CD4-positive, alpha-beta T cell treated with Interleukin-21 for 1 hour (primary cell): Measurements from ENCODE around the gene CSMD2.

ENCODE experiments used
- DNase-seq: peaks from one replicate; pipeline ENCODE4 v3.0.0-alpha.2; 2020

The CSMD2 gene

DNA sequence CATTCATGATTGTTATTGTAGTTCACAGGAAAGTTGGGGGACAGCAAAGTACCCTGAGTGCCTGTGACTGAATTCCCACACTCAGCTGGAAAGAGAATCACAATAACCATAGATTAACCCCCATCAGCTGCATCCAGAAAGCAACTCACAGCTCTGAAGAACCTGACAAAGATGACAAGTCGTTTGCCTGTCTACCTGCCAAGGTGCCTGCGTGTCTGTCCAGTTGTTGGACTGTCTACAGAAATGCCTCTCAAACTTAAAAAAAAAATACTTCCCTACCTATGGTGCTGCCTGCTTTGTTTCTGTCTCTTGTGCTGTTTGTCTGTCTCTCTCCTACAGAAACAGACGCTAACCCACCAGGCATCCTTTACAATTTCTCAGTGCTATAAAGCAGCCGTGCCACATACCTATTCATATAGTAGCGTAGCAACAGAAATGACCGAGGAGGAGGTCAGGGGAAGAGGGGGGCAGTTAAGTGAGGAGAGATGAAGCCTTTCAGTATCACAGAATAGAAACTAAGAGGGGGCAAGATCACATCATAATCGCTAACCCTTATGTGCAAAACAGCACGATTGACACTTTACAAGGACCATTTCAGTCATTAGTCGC is 455.8 kb downstream of the CSMD2 start:
- DNase-seq = no peak

DNA sequence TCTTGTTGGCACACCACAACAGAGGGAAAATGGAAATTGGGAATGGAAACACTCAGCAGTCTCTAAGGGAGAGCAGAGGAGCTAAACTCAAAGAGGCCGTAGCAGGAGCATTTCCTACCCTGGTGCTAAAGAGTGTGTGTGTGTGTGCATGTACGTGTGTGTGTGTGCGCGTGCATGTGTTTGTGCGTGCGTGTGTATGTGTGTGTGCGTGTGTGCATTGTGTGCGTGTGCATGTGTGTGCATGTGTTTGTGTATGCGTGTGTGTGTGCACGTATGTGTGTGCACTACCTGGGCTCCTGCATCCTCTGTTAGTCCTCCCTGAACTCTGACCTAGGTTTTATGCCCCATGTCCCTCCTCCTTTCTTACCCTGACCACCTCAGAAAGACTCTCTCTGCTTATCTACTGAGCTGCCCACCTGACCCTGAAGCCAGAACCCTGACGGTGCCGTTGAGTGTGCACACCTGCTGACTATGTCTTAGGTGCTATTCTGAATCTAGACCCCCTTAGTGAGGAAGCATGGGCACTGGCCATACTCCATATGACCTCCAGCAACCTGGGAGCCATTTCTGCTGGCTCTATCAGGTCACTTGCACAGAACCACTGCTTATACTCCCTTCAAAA is 458.3 kb downstream of the CSMD2 start:
- DNase-seq = no peak

DNA sequence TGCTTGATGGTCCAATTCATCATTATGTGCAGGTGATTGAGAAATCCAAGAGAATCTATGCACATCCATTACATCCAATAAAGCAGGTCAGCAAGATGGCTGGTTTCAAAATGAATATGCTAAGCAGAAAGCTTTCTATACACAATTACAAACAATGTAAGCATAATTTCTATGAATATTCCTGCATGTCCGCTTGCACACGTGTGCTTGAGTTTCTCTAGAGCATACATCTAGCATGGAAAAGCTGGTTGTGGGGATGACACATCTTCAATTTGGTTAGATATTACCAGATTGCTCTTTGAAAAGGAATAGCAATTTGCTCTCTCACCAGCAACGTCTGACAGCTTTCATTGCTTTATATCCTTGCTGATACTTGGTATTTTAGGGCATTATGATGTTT is 461.6 kb downstream of the CSMD2 start:
- no peak for DNase-seq

DNA sequence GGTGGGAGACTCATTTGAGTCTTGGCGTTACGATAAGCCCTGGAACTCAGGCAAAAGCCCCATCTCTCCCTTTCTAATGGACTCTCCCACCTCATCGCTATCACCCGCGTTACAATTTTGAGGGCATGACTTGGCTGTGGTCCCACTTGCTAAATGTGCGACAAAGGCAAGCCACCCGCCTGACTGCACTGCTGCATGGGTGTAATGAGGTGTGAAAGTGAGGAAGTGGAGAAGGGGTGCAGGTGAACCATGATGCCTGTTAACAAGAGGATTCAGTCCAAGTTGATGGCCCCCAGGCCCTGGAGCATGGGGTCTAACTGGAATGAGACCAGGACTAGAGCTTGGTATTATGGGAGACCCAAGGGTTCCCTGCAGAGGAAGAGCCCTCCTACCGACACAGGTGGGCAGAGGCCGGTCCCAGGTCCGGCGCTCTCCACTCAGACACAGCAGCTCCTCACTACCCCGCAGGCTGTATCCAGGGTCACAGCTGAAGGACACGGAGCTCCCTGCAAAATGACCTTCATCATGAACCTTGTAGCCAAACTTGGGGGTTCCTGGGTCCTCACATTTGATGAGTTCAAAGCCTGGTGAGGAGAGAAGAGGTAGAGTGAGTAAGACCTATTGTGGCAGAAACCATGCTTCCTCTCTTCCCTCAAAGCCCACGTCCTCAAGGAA is 466.5 kb downstream of the CSMD2 start:
- DNase-seq = no peak

DNA sequence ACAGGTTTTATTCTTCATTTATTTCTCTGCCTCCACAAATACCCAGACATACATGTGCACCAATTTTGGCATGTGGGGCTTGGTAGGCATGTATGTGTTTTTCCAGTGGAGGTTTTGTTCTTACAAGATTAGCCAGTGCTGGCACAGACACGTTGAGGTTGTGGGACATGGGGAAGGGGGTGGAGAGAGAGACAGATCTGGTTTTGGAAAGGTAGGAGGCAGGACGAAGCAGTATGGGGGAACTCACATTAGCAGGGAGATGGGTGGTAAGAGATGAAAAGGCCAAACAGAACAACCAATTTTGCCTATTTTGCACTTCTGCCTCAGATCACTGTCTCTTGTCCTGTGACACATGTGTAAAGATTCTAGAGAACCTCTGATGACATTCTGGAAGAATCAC is 467.2 kb downstream of the CSMD2 start:
- no peak for DNase-seq

DNA sequence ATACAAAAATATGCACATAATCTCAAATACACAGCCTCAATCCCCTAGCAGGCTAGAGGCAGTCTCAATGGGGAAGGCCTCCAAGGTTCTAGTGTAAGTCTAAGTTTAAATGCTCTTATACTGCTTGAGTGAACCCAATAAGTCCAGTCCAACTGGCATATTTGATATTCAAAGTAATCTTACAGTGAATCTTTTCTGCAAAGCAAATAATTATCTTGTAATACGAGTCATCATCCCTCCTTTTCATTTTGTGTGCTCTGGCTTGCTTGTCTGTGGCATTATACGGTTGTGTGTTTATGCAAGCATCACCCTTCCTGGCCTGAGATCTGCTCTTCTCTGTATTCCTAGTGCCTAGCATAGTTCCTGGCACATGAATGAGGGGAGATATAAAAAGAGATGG is 468.1 kb downstream of the CSMD2 start:
- no peak for DNase-seq

DNA sequence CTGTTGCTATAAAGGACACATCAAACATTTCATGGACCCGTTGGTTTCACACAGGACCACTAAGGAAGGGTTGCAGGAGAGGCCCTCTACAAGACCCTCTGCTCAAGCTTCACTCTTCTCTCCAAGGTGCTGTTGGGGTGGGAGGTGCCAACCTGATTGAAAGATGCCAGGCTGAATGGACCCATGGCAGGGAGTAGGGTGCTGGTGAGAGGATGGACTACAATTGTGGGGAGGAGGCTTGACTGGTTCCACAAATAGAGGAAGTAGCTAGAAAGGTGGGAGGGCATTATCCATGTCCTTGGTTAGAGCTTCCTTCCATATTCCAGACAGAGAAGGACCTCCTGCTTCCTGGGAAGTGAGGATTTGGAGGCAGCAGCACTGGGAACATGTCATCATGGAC is 468.7 kb downstream of the CSMD2 start:
- no peak for DNase-seq

DNA sequence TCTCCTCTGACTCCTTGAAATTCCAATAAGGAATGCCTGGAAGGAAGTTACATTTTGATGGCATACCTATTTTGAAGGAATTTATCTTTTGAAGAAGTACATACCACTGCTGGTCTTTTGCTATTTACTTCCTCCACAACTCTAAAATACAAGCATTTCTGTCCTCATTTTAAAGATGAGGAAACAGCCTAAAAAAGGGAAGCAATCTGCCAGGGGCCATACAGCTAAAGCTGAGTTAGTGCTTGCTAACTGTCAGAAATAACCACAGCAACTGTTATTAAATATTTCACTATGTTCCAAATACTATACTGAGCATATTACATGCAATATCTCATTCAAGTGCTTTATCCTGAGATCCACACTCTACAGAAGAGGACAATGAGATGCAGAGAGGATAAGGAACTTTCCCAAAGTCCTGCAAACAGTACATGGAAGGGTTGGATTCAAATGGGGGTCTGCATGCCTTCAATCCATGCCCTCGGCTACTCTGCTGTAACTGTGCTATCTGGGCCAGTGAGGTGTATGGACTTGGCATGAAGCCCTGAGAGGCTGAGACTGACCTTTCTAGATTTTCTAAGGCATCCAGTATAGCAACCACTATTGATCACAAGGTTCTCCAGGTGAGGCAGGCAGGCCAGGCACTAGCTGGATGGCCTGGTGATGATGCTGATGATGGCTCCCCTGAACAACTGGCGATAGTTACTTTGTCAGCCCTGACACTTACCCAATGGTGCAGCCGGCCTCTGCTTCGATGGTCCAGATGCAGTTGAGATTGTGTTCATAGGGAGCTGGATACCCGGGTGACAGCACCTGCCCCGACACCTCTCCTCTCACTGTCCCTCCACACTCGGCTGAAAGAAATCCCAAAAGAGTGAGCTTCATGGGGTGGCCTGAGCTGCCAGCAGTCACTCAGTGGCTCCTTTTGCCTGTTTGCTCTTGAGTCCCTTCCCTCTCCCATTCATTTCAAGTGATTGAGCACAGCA is 472.5 kb downstream of the CSMD2 start:
- DNase-seq = no peak

DNA sequence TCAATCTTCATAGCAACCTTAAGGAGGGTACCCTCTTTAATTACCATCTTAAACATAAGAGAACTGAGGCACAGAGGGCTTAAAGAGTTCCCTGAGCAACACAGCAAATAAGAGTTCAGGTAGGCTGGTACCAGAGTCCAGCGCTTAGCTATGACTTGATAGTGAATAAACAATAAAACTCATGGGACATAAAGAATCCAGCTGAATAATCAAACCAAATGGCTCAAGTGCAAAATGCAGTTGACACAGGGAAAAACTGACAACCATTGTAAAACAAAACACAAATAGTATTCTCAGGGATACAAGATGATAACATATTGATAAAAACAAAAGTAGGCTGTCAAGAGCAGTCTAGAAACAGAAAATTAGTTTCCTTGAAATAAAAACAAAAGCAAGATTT is 478.0 kb downstream of the CSMD2 start:
- no peak for DNase-seq

DNA sequence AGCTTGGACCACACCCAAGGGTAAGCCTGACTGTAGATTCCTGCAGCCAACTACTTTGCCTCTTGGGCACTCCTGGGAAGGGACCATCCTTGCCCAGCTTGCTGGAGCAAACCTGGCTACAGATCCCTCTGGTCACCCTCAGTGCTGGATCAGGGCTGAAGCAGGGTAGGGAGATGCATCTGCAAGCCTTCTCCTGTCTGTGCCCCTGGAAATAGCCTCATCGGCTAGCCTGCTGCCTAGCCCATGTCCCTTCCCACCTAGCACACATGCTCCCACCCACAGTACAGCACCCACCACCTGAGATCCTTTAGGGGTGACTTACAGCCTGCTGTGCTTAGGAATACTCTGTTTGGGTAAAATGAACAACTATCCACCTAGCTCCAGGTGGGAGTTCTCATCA is 478.5 kb downstream of the CSMD2 start:
- no peak for DNase-seq

DNA sequence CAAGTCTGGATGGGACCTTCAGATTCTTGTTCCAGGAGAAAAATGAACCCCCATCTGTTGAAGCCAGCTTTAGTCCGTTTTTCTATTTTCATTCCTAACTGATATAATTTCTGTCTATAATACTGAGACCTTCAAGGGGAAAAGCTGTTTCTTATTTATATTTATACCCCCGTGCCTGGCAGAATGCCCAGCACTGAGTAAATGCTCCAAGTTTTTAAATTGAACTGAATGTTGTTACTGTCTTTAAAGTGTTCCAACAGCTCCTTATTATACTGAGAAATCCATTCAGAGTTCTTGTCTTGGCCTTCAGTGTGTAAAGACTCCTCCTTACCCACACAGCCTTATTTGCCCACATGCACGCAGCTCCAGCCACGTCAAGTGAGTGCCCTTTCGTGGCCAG is 479.8 kb downstream of the CSMD2 start:
- DNase-seq = no peak

DNA sequence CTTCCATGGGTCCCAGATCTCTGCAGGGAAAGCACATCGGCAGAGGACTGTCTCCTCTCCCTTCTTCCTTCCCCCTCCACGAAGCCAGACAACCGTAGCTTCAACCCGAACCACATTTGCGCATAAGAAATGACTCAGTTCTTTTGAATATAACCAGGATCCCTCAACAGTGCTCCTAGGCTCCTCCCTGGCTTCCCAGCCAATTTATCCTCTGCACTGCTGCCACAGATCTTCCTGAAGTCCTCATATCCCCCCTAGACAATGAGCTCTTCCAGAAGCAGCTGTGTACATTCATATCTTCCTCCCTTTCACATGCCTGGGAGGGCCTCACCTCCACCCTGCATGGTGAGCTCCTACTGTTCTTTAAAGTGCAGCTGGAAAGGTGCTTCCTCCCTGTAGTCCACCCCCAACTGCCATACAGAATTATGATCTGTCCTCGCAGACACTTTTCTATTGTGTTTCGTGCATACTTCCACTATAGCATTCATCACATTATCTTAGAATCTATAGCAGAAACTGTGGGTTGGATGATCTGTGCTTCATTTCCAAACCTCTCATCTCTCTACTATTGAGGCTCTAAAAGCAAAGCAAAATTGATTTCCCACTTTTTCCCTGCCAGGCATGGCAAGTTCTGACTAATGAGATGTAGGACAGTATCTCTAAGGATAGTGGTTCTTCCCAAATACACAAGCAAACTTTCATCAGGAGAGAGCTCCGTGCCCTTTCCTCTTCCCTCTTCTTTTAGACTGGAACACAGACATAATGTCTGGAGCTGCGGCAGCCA is 480.4 kb downstream of the CSMD2 start:
- no peak for DNase-seq

DNA sequence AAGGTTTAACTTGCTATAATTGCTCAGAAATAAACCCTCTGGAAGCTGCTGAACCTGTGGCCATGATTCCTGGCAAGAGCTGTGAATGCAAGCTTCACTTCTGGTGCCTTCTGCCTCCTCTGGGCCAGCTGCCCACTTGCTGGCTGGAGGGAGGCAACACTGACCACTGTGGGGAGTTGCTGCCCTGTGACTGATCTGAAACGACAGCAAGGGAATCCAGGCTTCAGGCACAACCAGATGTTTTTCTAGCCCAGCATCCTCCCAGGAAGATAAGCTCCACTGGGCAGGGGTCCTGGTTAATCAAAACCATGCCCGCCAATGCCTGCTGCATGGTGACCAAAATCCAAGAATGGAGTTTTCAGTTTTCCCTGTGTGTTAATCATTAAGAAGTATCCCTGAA is 481.1 kb downstream of the CSMD2 start:
- DNase-seq = no peak

DNA sequence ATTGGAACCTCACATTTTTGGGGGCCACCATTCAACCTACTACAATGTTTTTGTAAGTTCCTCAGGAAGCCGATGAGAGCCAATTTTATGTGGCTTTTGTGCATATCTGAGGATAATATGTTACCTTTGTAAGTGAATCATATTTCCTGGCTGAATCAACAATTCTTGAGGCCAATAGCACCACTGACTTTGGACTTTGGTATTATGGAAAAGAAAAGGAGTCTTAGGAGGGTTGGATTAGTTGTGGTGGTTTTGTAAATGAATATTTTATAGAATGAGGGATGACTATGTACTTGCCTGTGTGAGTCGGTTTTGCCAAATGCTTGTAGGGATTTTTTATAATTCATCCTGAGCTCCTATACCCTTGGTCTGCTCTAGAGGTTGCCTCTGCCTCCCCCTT is 482.7 kb downstream of the CSMD2 start:
- no peak for DNase-seq

DNA sequence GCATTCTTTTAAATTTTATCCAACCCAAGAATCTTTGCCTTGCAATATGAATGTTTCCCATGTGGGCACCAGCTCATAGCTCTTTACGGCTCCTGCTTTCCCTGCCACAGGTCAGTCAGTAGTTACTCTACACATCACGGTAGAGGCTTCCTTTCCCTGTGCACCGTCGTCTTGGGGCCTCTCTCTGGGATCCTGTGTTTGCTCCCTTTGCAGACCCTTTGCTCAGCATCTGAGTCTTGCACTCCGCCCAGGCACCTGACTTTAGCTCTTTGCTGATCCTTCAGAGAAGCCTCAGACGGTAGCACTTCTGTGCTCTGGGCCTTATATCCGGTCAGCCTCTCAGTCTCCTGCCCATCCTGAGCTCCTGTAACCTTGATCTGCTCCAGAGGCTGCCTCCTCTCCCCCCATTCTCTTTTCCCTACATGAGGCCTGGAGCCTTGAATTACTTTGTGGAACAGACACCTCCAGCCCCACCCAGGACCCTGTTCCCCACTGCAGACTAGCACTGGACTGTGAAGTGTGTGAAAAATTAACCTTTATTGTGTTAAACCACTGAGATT is 484.7 kb downstream of the CSMD2 start:
- no peak for DNase-seq

DNA sequence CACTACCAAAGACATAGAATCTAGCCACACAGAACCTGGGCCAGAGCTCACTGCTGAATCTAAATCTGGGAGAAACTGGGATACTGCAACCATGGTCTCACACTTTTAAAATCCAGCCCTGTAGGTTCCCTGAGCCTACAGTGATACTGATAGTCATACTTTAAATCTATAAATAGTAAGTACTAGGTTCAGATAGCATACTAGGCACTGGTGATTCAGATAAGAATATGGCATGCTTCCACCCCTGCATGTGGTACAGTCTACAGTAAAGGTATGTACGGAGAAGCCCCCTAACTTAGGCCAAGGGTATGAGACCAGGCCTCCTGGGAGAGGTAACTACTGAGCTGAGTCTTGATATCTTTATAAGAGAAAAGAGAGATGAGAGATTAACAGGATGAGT is 494.5 kb downstream of the CSMD2 start:
- no peak for DNase-seq

DNA sequence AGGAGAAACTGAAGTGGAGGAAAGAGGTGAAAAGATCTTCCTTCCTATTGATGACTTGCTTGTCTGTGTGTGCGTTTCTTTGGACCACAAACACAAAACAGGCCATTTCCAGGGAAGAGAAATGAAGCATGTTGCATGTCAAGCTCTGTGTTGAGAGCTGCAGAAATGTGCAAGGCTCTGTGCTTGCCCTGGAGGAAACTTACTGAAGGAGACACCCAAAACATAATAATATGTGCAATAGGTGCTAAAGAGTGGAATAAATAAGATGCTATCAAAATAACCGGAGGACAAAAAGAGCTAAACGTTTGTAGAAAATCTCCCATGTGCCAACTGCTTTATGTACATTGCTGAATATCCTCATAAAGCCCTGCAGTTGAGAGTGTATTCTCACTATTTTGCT is 496.3 kb downstream of the CSMD2 start:
- DNase-seq = no peak

DNA sequence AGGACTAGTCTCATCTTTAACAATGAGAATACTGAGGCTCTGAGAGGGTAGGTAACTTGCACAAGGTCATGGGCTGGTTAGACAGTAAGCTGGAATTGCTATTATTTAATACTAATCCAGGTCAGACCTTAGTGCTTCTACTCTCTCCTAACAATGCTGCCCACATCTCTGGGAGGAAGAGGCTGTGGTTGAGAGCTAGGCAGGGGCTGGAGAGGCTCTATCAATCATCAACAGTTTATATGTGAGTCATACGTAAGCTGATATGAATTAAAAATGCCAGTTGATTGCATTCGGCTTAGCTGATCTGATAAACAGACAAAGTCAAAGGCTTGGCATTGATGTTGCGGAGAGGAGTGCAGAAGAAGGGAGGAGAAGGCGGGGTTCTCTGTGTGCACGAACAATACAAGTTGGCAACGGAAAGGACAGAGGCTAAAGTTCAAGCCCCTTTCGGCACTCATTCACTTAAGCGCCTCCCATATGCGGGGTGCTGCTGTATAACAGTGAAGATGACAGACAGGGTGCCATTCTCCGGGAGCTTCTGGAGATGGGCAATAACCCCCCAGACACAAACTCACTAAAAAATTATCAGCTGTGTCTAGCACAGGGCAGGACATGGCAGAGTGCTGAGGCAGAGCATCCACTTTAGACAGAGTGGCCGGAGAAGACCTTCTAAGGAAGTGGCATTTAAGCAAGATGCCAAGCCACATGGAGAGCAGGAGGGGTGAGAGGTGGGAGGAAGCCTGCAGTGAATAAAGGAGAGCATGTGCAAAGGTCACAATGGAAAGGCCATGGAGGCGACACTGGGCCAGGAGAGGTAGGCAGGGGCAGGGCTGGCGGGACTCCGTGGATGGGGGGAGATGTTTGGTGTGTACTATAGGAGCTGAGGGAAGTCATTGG is 497.4 kb downstream of the CSMD2 start:
- no peak for DNase-seq

DNA sequence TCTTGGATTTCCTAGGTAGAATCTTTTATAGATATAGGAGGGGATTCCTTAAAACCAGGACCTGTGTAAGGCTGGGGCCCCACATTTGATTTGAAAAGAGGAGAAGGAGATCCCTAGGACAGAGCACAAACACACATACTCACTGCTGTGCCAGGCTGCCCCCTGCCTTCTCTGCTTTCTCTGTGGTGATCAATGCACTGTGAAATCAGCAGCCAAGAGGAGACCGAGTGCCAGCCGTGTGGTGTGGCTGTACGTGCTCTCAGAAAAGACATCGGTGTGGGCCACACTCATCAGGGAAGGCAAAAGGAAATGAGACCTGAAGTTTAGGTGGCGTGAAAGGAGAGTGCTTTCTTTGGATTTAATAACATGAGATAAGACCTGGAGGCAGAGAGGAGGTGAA is 498.4 kb downstream of the CSMD2 start:
- no peak for DNase-seq

DNA sequence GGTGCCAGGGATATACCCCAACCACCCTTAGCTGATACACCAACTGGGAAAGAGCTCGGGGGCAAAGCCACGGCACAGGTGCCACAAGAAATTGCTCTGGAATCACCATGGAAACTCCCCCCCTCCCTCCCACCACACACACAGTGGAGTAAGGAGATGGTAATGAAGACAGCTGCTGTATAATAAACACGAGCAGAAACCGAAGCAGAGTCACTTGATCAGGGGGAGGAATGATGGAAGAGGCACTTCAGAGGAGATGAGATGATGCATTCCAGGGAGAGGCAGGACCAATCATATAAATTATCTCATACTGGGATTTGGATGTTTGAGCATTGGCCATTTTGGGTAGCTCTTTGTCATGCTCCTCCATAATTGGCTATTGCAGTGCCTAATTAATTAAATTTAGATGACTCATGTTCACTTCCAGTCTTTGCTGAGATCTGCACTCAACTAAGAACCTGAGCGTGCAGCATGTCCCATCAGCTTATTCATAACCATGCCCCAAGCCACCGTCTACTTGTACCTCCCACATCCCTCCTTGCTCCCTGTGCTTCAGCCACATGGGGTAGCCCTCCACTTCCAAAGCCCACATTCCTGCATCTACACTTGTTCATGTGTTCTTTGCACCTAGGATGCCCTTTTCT is 503.1 kb downstream of the CSMD2 start:
- DNase-seq = no peak

DNA sequence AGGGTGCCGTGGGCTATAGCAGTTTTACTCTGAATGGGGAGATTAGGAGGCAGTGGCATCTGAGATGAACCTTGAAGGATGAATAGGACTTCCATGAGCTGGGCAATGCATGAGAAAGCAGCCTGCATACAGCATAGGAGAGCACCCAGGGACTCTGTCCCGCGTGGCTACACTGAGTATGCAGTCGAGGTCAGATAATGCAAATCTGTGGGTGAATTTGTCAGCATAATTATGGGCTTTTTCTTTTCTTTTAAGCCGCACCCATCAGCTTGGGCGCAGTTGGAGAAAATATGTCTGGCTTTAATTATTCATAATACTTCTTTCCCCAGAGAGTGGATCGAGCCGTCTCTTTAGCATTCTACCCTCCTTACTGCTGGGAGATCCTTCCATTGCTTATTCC is 504.1 kb downstream of the CSMD2 start:
- DNase-seq = no peak
